ENCODE measurements around the gene CCDC47.
"Not testable (repeated sequence)": the region's sequence is repeated elsewhere in the genome, so short reads cannot be mapped to it uniquely, and the experiment has no call there.

GRCh38 chr17:63720194-63720593, 53.2 kb downstream of the CCDC47 start:
- not testable (repeated sequence) for TF ChIP-seq GABPA (IDR thresholded peaks at IDR 0.05 in 1 of 2, conservative IDR thresholded peaks at IDR 0.05 in 1 of 2); CTCF (IDR thresholded peaks at IDR 0.05; ENCODE audit: low read depth, low read length, missing input control)

Data from liver (tissue), 3 donors.